Hematopoietic multipotent progenitor cell (in vitro differentiated cells): Measurements from ENCODE around the gene NIM1K. TPM values are rescaled to one million over a fixed set of nuclear protein-coding genes. Genes with fewer than 3 reads are reported as not detected.
A peak's percentile ranks its signal among the peaks of the same experiment; 100 is the strongest.
"Not testable (repeated sequence)": the region's sequence is repeated elsewhere in the genome, so short reads cannot be mapped to it uniquely, and the experiment has no call there.

Source experiments
- DNase-seq, 3 donors: peaks; one replicate each; pipeline ENCODE4 v3.0.0-alpha.2; 2011 to 2015; ENCODE audit warnings: low read depth in 2 of 3, low spot score in 2 of 3
- total RNA-seq: library from RNA; depleted of rRNA; stranded (reverse); fragments of >200 nt; gene quantifications from one replicate; pipeline ENCODE4 v1.2.3, GENCODE V29; 2012

NIM1K gene
- total RNA-seq: 0.27 TPM

DNA sequence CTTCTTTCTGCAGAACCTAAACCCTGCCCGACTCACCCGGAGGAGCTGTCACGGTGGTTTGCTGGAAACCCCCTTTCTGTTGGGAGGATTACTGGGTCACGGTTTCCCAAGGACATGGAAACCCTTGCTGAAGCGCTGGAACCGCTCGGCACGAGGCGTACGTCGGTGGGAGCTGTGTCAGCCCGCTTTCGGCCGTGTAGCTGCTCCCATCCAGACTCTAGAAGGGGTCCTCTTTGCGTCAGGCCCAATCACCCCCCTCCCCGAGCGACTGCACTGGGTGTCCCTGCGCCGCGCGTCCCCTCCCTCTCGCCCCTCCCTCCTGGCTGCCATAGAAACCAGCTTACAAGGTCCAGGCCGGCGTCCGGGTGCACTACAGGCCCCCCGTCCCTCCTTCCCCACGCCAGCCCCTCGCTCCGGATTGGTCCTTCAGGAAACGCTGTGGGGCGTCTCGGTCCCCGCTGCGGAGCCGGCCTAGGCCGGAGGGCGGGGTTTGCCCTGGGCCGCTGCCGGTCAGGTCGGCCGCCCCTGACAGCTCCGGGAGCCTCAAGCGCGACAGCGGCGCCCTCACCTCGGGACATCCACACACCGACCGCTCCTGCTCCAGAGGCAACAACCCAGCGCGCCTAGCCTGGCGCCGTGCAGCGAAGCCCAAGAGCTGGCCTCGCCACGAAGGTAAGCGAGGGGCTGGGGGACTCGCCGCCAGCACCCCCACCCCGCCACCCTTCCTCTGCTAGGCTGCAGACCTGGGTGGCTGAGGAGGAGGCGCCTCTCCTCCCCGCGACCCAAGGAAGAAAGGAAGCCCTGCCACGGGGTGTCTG lies at the start of gene NIM1K:
Gene NIM1K, plus strand, starts transcription at position 486 of the 818 bp plus-strand sequence. CDS start 53,551 bp downstream, outside the sequence.
- DNase-seq: peak in 2 of 3 donors; percentile 21 to 41

DNA sequence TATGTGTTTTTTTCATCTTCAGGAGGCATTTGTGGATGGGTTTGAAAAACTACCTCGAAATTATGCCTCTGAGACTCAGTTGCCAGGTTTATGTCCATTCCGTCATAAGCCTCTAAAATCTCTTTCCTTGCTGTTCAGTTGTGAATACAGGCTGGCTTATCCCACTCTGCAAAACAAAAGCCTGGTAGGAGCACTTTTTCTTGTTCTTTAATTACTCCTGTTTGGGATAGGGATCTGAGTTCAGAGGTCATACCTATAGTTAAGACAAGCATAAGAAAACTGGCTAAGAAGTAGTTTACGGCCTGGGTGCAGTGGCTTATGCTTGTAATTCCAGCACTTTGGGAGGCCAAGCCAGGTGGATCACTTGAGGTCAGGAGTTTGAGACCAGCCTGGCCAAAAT lies 47.0 kb upstream of the NIM1K start:
- DNase-seq: no peak

DNA sequence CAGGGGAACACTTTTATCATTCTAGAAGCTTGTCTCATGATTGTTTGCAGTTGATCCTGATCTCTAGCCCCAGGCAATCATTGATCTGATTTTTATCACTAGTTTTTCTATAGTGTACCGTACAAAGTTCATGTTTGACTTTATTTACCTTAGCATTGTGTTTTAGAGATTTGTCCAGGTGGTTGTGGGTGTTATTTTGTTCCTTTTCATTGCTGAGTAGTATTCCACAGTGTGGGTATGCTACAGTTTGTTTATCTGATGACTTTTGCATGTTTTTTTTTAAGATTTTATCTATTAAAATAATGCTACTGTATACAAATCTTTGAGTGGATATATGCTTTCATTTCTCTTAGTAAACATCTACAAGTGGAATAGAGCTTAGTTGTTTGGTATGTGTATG lies 45.1 kb upstream of the NIM1K start:
- DNase-seq: no peak

DNA sequence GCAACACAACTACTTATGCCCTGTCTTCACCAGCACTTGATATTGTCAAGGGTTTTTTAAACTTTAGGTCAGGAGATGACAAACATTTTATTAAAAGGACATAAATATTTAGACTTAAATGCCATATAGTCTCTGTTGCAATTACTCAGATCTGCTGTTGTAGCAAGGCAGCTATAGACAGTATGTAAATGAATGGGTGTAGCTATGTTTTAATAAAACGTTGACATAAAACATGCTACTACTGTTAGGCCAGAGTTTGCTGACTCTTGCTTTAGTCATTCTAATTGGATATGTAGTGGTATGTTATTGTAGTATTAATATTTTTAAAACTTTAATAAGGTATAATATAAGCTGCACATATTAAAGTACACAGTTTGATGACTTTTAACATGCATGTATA lies 43.6 kb upstream of the NIM1K start:
- DNase-seq: no peak

DNA sequence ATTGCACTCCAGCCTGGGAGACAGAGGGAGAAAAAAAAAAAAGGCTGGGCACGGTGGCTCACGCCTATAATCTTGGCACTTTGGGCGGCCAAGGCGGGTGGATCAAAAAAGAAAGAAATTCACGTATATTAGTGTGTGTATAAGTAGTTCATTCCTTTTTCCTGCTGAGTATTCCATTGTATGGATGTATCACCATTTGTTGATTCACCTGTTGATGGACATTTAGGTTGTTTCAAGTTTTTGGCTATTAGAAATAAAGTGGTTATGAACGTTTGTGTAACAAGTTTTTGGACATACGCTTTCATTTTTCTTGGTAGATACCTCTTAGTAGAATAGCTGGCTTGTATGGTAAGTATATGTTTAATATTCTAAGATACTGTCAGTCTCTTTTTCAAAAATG lies 42.8 kb upstream of the NIM1K start:
- DNase-seq: no peak

DNA sequence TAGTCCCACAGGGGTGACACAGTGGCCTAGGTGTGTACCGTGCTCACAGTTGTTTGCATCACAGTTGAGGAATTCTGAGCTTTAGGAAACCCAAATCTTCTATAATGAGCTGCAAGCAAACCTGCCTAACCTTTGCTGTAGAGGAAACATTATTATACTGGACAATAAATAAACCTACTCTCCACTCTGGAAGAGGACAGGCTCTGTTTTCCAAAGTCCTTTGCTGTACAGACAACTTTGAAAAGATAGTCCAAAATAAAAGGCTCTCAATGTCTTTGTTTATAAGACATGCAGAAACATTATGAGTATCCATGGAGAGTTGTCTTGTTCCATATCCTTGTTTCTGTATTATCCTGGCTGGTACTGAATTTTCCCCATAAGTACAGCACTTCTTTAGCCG lies 42.0 kb upstream of the NIM1K start:
- no peak for DNase-seq

DNA sequence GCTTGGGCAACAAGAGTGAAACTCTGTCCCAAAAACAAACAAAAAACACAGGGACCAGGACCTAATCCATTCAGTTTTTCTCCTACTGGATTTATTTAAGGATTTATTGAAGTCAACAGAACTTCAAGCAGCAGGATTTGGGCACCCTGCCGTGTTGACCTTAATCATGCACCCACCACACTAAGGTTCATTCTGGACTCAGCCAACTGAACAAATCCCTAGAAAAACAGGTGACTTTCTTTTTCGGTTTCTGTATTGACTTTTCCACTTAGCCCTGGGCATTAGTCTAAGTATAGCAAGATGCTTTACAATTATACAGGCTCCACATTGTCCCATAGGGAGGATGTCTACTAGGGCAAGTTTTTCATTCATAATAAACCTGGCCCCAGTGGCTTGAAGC lies 41.3 kb upstream of the NIM1K start:
- no peak for DNase-seq

DNA sequence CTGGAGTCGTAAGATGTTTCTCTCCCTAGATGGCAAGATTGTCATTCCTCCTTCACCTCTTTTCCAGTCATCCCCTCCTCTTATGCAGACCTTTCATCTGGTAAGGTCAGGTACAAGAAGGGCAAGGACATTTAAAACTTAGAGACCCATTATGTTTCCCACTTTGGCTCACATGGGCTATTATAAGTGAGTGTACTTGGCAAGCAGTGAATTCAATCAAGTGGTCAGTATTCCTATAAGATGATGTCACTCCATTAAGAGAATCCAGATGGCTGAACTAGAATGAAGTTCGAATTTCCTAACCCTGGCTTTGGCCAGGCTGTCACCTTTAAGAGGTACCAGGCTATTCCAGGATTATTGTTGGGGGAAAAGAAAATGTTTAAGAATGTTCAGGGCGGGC lies 39.1 kb upstream of the NIM1K start:
- DNase-seq: no peak

DNA sequence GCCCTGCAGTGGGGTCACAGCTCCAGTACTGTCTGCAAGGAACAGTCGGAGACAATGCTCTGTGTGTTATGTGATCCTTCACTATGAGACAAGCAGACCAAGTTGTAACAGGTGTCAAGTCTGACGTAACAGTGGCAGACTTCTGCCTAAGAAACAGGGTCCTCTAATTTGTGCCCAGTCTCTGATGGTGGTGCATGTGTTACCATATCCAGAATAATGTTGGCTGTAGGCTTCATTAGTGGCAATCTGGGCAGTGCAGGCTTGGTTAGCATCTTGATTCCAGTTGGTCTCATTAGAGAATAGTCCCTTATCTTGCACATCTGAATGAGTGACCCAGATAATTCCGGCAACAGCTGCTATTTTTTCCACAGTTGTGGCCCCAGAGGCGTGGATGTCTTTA lies 37.6 kb upstream of the NIM1K start:
- DNase-seq: no peak

DNA sequence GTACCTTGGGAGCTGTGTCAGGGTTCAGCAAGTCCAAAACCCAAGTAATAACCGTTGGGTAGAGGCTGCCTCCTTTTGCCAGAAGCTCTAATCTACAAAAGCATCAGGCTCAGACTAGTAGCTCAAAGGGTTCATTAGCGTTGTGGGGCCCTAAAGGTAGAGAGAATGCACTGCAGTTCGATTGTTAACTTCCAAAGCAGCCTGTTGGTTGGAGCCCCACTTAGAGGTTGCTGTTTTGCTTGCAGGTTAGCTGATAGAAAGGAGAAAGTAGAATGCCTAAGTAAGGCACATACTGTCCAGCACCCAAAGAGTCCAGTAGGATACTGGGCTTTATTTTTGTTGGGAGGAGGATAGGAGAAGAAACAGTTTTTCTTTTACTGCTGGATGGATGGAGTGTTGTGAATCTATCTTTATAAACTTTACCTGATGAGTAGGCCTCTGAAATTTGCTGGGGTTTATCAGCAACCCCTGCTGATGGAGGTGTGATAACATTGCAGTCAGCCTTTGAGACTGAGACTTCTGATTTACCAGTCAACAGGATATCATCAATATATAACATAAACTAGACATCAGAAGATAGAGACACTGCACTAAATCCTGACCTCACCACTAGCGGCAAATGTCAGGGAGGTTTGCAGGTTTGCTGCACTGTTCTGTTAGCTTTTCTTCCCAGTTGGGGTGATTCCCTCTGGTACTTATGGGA lies 36.5 kb upstream of the NIM1K start:
- DNase-seq: no peak

DNA sequence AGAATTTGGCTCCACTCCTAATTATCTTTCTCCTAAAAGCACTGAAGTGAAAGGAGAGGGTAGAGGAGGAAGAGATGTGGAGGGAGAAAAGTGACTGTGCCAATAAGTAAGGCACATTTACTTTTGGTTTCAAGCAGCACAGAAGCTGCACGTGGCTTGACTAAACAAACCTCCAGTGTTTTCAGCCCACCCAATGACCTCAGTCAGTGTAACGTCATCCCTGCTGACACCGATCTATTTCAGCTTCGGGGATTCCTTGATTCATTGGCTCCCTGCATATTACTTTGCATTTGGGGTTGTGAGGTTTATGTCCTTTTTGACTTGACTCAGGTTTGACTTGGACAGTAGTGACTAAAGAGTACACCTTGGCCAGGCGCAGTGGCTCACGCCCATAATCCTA lies 35.6 kb upstream of the NIM1K start:
- no peak for DNase-seq

DNA sequence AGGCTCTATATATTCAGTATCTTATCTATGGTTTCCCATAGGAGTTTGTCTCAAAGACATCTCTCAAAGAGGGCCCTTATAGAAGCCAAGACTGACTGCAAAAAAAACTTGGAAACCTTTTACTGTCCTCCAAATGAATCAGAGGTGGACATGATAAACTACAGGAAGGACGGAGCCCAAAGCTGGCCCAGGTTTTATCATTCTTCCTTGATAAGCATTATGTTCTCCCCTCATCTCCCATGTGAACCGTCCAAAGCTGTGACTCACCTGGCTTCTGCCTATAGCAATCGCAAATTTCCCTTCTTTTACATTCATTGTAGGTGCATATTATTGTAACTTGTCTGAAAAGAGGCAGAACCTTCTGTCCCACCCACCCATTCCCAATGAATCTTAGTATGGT lies 35.0 kb upstream of the NIM1K start:
- DNase-seq: no peak

DNA sequence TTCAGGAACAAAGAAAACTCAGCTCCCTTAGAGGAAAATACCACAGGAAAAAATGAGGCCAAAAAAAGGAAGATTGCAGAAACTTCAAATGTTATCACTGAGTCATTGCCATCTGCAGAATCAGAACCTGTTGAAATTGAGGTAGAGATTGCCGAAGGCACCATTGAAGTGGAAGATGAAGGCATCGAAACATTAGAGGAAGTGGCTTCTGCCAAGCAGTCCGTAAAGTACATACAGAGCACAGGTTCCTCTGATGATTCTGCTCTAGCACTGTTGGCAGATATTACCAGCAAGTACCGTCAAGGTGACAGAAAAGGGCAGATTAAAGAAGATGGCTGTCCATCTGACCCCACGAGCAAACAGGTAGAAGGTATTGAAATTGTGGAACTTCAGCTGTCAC lies 30.8 kb upstream of the NIM1K start:
- peak in 2 of 3 donors; percentile 6 to 26 for DNase-seq

DNA sequence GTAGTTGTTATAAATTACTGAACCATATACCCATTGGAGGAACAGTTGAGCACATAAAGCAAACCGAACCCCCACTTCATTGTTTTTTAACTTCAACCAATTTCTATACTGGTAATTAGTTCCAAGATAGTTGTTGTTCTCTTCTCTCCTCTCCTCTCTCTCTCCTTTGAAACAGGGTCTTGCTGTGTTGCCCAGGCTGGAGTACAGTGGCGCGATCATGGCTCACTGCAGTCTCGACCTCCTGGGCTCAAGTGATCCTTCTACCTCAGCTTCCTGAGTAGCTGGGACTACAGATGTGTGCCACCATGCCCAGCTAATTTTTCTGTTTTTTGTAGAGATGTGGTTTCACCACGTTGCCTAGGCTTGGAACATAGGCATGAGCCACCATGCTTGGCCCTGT lies 27.2 kb upstream of the NIM1K start:
- not testable (repeated sequence) for DNase-seq

DNA sequence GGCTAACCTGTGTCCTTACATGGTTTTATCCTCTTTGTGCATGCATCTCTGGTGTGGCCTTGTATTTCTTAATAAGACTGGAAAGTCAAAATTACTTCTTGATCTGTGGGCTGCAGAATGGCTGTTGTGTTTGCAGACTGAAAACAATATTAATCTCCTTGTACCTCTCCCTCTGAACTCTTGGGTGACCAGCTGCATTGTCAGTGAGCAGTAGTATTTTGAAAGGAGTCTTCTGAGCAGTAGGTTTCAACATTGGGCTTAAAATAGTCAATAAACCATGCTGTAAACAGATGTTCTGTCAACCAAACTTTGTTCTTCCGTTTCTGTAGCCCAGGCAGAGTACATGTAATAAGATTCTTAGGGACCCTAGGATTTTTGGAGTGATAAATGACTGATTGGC lies 26.7 kb upstream of the NIM1K start:
- no peak for DNase-seq

DNA sequence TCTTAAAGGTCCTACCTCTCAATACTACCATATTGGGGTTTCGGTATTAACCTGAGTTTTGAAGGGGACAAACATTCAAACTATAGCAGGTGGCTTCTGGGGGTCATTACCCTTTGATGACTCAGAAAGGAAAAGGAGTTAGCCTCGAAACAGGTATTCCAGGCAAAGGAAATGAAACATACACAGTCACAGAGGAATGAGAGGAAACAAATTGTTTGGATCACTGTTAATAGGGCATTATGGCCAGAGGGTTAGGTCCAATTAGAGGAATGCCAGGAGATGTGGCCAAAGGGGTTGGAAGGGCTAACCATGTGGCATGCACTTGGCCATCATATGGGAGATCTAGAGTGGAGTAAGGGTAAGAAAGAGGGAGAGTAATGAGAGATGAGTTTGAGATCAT lies 23.9 kb upstream of the NIM1K start:
- DNase-seq: no peak

DNA sequence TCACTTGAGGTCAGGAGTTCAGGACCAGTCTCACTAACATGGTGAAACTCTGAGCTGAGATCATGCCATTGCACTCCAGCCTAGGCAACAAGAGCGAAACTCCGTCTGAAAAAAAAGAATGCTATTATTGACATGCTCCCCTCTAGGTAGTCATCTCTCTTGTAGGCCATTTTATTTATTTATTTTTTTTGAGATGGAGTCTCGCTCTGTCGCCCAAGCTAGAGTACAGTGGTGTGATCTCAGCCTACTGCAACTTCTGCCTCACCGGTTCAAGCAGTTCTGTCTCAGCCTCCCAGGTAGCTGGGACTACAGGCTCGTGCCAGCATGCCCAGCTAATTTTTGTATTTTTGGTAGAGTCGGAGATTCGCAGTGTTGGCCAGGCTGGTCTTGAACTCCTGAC lies 20.6 kb upstream of the NIM1K start:
- no peak for DNase-seq

DNA sequence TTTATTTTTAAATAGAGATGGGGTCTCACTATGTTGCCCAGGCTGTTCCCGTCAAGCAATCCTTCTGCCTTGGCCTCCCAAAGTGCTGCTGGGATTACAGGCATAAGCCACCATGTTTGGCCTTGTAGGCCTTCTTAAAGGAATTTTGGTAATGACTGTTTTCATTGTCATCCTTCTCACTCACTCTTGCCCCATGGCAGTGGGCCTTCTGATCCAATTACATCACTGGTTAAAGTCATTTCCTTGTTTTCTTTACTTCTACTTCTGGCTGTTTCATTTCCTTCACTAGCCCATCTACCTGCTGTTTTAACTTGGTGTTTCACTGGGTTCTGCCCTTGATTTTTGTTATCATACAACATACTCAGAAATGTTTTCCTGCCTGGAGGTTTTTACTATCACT lies 20.1 kb upstream of the NIM1K start:
- DNase-seq: no peak

DNA sequence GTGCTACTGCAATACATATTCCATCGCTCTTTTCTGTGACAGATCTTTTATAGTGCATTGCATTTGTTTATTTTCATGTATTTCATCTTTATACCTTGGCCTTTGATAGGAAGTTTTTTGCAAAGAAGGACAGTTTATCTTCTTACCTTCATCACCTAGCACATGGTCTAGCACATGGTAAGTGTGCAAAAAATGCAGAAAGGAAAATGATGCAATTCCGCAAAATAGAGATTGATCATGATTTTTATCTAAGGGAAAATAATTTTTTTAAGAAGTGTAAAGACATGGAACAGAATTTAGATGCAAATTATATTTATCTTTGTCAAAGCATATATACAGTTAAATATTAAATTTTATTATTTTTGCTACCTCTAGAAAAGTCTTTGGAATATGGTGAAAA lies 19.2 kb upstream of the NIM1K start:
- no peak for DNase-seq

DNA sequence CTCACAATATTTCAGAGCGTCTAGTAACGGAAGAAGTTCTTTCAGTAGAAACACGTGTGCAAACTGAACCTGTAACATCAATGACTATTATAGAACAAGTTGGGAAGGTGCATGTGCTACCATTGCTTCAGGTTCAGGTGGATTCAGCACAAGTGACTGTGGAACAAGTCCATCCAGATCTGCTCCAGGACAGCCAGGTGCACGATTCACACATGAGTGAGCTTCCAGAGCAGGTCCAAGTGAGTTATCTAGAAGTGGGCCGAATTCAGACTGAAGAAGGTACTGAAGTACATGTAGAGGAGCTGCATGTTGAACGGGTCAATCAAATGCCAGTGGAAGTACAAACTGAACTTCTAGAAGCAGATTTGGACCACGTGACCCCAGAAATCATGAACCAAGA lies 17.4 kb upstream of the NIM1K start:
- DNase-seq: no peak

DNA sequence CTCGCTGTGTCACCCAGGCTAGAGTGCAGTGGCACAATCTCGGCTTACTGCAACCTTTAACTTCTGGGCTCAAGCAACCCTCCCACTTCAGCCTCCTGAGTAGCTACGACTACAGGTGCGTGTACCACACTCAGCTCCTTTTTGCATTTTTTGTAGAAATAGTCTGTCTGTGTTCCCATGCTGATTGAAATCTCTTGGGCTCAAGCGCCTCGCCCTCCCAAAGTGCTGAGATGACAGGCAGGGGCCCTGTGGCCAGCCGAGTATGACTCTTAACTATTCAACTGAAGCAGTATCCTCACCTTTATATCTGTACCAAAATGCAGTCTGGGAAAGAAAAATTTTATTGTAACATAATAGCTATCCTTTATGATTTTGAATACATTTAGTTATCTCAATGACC lies 12.2 kb upstream of the NIM1K start:
- no peak for DNase-seq

DNA sequence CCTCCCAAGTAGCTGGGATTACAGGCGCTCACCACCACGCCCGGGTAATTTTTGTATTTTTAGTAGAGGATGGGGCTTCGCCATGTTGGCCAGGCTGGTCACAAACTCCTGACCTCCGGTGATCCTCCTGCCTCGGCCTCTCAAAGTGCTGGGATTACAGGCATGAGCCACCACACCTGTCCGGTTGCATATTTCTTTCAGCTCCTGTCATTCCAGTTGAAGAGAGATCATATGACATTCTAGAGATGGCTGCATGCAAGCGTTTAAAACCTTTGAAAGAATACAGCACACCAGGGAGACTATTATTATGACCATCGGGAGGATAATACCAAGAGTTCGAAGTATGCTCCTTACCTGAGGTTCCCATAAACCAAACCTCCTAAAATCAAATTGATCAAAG lies 9.6 kb upstream of the NIM1K start:
- DNase-seq: no peak
